A549 (cell line): ENCODE measurements around the gene SEPSECS.

Experiments
- BCL3 ChIP-seq: fragments of >200 bp; sonication (Bioruptor Twin); formaldehyde crosslinking; IDR thresholded peaks from 3 replicates; pipeline ENCODE4 v1.6.1; 2016
- ESRRA ChIP-seq: fragments of 150-350 bp; IDR thresholded peaks from 2 replicates; pipeline ENCODE4 v1.6.1; 2014; ENCODE audit warnings: mild to moderate bottlenecking, low read length, borderline replicate concordance

GRCh38 chr4:25141592-25141991 is 18.7 kb downstream of the SEPSECS start:
- TF ChIP-seq ESRRA, result no peak
- TF ChIP-seq BCL3, result no peak
